HG02870 (cell line): Measurements from ENCODE around the gene GDI2.

Source experiments
- ATAC-seq: cut with Tn5 transposase; IDR thresholded peaks from one replicate; pipeline ENCODE4 v1.9.1; 2021; ENCODE audit warnings: mild to moderate bottlenecking, moderate library complexity; ENCODE audit not compliant: unreplicated experiment

Gene GDI2

DNA sequence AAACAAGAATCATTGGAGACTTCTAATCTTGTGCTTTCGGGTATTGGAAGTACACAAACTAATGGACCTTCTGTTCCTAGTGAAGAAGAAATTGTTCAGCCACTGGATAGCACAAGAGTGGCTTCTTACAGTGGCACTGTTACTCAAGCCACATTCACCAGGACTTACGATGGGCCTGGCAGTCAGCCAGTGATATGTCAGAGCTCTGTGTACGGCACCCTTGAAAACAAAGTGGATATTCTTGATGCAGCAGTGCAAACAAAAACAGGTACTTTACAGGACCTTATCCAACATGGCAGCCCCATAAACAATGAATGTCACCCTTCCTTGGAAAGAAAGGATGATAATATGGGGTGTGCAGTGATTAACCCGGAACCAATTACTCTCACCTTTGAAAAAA lies 67.0 kb downstream of the GDI2 start:
- no peak for ATAC-seq

DNA sequence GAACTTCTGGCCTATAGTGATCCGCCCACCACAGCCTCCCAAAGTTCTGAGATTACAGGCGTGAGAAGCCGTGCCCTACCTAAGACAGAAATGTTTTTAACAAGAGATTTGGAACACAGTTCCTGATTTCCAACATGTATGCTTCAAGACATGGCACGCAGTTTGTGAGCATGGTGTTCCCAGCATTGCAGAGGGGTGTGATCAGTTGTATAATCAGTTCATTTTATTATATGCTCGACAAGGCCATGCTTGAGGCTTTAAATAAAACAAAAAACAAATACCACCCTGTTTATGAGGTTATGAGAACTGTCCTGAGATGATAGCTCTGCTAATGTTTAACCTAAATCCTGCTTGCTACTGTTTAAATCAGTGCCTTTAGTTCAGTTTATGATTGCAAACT lies 68.4 kb downstream of the GDI2 start:
- no peak for ATAC-seq

DNA sequence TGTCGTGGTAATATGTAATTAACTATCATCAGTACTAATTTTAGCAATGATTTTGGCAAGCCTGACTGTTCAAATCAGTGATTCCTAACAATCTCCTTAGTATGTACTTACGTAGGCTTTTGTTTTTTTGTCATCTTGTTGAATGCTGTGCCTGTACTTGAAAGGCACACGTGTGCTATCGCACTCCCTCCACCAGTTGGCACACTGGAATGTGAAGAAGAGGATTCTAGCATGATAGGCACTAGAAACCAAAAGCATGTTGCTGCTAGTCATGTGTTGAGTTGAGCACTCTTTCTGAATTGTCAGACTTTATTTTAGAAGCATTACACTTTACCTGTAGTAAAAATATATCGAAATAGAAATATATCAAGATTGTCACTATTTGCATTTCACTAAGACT lies 69.5 kb downstream of the GDI2 start:
- ATAC-seq = no peak

DNA sequence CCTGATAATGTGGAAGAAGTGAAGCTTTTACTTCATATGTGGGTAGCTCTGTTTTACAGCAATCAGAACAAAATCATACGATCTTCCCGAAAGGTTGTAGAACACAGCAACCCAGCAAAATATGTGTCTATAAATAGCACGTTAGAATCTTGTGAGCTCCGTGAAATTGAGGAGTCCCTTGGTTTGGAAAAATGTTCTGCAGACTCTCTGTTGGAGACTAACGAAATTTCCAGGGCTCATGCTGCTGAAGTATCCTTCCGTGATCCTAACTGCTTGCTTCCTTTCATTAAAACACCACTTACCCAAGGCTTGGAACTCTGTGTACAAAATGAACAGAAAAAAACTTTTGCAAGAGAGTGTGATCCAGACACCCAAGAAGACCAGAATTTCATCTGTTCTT lies 71.1 kb downstream of the GDI2 start:
- ATAC-seq = no peak

DNA sequence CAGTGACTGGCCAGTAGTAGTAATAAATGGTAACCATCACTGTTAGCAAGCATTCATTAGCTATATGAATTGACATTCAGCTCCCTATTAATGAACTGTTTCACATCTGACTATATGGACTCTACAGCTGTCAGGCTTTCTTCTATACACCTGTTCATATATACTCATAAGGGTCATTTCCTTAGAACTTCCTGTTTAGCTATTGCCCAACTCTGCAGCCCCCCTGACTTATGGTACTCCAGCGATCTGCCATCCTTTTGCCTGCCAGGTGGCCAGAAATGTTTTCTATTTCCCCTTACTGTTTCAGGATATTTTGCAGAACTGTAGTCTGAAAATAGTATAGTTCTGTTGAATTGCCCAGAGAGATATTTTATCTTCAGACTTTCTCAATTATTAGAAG lies 72.0 kb downstream of the GDI2 start:
- no peak for ATAC-seq

DNA sequence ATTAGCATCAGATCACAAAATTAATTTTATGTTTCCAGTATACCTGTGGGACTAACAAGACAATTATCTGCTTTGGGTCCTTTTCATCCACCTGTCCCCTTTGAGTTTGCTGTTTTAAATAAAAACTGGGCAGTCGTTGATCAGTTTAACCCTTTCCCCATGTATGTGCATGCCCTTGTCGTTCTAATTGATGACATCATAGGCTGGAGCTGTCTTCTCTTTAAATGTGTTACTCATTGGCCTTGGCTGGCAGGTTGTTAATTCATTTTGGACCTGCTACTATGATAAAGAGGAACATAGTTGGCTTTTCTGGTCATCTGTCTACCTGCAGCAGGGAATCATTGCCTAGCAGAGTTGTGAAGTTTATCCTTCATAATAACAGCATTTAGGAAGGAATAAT lies 74.8 kb downstream of the GDI2 start:
- ATAC-seq = no peak

DNA sequence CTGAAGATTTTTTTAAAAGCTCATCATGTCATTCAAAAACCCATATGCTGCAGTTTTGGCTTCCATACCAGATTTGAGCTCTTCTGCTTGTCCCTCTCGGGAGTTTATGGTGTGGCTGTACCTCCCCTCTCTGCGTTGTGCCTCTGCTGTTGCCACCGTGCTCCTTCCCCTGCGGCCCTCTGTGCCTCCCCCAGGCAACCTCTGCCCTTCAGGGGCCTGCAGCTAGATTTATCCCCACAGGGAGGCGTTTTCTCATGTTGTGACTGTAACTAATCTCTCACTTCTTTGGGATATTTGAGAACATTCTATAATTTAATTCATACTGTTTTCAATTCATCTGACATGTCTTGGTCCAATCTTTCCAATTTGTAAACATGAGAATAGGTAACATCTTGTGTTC lies 75.9 kb downstream of the GDI2 start:
- ATAC-seq = no peak

DNA sequence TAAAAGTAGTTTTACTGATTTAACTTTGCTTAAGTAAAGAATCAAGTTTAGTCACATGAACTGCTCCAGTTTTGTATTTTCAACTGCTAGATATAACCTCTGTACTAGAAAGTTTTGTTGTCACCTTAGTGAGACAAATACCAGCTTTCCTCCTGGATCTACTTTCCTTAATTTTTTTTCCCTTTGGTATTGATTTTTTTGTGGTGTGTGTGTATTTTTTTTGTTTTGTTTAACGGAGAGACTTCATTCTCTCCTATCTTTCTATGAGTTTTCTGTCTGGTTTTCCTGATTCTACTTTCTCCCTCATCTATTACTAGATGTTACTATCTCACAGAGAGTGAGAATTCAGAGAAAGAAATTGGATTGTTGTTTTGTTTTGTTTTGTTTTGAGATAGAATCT lies 76.6 kb downstream of the GDI2 start:
- no peak for ATAC-seq

DNA sequence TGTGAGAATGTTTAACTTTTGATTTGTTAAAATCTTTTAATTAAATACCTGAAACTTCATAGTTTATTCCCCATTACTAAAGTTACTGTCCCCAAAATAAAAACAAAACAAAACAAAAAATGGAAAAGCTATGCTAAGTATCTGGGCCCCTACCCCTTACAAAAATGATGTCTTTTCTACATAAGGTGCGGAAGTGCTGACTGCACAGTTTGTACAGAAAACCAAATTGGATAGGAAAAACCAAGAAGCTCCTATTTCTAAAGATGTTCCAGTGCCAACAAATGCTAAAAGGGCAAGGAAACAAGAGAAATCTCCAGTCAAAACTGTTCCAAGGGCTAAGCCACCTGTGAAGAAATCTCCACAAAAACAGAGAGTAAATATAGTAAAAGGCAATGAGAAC lies 78.1 kb downstream of the GDI2 start:
- no peak for ATAC-seq

DNA sequence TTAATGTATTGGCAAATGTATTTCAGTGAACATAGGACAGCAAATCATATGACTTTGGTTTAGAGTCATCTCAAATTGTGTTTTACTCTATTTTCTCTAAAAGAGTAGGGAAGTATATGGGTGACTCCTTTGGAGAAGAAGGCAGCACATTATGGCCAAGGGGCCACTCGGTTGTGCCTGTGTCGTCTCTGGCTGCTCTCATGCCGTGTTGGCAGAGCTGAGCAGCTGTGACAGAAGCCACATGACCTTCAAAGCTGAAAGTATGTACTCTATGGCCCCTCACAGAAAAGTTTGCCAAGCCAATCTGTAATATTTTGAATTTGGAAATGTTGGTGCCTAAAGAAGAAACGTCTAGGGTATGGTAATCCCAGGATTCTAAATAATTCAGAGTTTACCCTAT lies 81.1 kb downstream of the GDI2 start:
- ATAC-seq = no peak

DNA sequence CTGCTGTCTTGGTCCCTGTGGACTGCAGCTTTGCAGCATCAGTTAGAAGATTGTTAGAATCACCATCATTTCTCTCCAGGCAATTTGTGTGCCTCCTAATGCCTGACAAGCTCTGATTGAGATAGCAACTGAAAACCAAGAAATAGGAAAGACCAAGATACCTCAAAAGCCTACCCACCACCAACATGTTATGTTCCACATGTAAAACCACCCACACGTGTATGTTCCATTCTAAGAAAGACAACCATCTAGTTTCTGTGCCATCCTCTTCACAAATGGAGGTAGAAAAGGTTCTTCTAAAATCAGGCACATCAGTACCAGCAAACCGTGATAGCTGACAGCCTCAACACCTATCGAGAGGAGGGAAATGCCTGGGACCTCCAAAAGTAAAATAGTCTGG lies 81.7 kb downstream of the GDI2 start:
- no peak for ATAC-seq

DNA sequence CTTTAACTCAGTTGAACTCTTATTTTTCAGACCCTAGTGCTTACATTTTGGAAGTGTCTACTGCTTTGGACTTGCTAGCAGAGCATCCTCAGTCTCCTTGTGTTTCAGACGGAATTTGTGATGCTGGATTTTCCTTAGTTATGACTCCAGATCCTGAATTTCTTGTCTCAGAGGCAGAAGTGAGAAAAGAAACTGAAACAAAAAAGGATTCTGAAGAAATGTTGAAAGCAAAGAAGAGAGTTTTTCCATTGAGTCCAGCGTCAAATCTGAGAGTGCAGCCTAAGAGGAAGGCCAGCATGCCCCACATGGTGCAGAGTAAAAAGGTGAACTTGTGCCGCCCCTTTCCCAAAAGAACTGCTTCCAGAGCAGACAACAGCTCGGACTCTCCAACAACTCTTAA lies 82.5 kb downstream of the GDI2 start:
- ATAC-seq = no peak

DNA sequence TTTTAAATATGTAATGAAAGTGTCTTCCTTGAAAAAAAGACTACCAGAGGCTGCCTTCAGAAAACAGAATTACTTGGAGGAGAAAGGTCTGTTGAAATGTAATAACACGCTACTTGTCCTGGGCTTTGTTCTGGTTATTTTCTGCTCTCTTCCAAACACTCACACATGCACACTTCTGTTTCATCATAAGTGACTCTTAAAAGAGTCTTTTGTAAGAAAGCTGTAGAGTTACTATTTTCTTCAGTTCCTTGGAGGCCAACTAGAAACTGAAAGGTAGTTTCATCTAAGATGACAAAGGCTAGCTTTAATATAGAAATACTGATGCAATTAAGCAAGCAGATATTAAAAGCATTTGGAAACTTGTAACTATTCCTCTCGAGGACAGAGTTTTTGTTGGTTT lies 89.5 kb downstream of the GDI2 start:
- ATAC-seq = no peak

DNA sequence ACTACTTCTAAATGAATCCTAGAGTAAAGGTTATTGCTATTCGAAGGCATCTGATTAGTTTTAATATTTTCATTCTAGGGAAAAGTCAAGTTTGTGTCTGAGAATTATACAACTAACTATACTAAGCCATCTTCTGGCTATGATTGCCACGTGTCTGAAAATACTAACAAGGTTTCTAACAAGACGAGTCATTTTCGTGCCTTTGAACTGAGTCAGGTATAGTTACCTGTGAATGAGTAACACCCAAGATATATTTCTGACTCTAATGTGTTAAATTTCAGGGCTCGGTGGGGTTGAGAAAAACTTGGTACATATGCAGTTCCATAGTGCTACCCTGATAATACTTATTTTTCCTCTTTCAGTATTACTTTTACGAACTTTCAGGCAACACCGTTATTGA lies 93.1 kb downstream of the GDI2 start:
- no peak for ATAC-seq

DNA sequence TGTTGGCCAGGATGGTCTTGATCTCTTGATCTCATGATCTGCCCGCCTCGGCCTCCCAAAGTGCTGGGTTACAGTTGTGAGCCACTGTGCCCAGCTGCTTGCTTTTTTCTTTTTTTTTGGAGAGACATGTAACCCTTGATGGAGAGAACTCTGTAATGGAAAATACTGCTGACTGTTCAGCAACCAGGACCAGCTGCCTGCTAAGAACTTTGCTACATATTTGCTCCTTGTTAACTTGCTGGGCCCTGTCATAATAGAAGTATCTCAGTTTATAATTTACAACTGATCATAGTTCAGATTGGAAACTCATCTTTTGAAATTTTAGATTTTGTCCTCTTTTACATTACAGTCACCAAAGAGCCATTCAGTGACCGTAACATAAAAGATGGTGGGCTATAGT lies 93.7 kb downstream of the GDI2 start:
- no peak for ATAC-seq
